Duodenal mucosa (tissue), 2 donors: ENCODE results near the gene EEF1AKMT4.
A peak's percentile ranks its signal among the peaks of the same experiment; 100 is the strongest.

Experiments used
- H3K27ac ChIP-seq: one replicate; pipeline ENCODE4 v1.7.0; 2013; ENCODE audit warnings: low read depth, low read length
- H3K27me3 ChIP-seq, 2 donors: one replicate each; pipeline ENCODE4 v1.7.0; 2013; ENCODE audit warnings: low read length in 2 of 2, control low read depth in 1 of 2; ENCODE audit not compliant: insufficient read depth in 2 of 2, control insufficient read depth in 1 of 2
- H3K36me3 ChIP-seq, 2 donors: one replicate each; pipeline ENCODE4 v1.7.0; 2013; ENCODE audit warnings: low read length in 2 of 2, control low read depth in 1 of 2; ENCODE audit not compliant: insufficient read depth in 2 of 2, control insufficient read depth in 1 of 2
- H3K4me1 ChIP-seq, 2 donors: one replicate each; pipeline ENCODE4 v1.7.0; 2013; ENCODE audit warnings: low read length in 2 of 2, control low read depth in 1 of 2; ENCODE audit not compliant: insufficient read depth in 2 of 2, control insufficient read depth in 1 of 2
- H3K4me3 ChIP-seq, 2 donors: one replicate each; pipeline ENCODE4 v1.7.0; 2013; ENCODE audit warnings: low read length in 2 of 2, low read depth in 1 of 2
- H3K9ac ChIP-seq, 2 donors: one replicate each; pipeline ENCODE4 v1.7.0; 2013; ENCODE audit warnings: low read length in 2 of 2, low read depth in 1 of 2
- H3K9me3 ChIP-seq, 2 donors: one replicate each; pipeline ENCODE4 v1.7.0; 2013; ENCODE audit warnings: low read length in 2 of 2, control low read depth in 1 of 2; ENCODE audit not compliant: control insufficient read depth in 1 of 2

Gene EEF1AKMT4

DNA sequence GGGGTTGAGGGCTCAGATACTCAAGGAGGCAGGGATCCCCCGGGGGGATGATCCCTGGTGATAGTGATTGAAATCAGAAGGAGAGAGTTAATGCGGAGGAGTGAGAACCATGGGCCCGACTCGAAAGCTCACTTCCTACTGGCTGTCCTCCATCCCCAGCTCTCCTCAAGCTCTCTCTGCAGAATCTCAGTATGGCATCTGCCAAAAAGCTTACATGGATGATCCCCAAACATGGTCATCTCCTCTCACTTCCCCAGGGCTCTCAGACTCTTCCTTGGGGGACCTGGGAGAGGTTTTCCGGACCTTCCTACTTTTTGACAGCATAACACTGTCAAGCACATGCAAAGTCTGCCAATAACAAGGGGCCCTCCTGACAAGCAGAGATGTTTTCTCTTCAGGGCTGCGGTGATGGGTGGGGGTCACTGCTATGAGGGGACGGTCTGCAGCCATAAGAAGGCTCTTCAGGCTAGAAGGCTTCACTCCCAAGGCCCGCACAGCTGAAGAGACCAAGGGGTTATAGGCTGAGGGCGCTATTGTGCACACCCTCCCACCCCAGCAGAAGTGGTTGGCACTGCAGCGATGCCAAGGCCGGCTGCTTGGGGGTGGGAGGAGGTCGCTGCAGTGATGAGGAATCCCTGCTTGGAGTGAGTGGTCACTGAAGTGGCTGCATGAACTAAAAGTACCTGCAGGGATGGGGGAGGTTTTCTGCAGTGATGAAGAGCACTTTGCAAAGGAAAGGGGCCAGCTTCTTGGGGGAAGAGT, 20.9 kb upstream of the EEF1AKMT4 start:
- no peak overlapping the region for H3K9ac ChIP-seq
- H3K27me3 ChIP-seq: peaks cover 36 to 38% of the 10 kb centered on the region in 2 donors
- no peaks in the 10 kb centered on the region for H3K9me3 ChIP-seq
- H3K4me3 ChIP-seq: no peak overlapping the region
- H3K27ac ChIP-seq: no peak overlapping the region
- H3K36me3 ChIP-seq: no peaks in the 10 kb centered on the region
- H3K4me1 ChIP-seq: peaks cover 0 to 15% of the 10 kb centered on the region in 2 donors

DNA sequence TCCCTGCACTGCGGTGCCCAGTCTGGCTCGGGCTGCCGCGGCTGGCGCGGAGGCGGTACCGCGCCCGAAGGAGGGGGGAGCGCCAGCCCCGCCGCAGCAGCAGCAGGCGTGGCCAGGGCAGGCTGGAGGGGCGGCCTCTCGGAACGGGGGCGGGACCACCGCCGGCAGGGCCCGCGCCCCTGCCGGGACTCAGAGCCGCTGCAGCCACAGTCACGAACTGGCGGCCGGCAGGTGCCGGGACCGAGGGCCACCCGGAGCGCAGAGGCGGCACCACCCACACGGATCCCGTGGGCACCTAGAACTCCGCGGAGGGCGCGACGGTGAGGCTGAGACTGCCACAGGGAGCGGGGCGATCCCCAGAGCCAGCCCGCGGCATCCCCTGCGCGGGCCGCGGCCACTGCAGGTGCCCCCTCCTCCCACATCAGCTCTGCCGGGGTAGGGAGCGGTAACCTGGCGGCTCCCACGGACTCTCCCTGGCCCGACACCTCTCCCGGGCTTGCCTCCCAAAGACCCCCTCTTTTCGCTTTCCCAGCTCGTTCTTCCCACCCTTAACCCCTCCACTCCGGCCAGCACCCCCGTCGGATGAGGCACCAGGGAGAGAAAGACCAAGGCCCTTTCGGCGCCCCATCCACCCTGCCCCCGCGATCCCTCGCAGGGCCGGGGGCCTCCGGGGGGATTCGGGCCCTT, 19.9 kb upstream of the EEF1AKMT4 start, which contains the start of gene VWA5B2:
VWA5B2 (plus strand) TSS at position 192 of the 687 bp plus-strand sequence. CDS start 944 bp downstream, outside the sequence.
- H3K27ac ChIP-seq: no peak within 1 kb of the TSS

GRCh38 chr3:184230081-184230602, 19.3 kb upstream of the EEF1AKMT4 start:
- no peak overlapping the region for H3K27ac ChIP-seq
- no peak overlapping the region for H3K9ac ChIP-seq
- H3K9me3 ChIP-seq: no peaks in the 10 kb centered on the region
- H3K27me3 ChIP-seq: peaks cover 36 to 42% of the 10 kb centered on the region in 2 donors
- H3K36me3 ChIP-seq: no peaks in the 10 kb centered on the region
- H3K4me1 ChIP-seq: peaks cover 0 to 15% of the 10 kb centered on the region in 2 donors
- peak overlapping the region; percentile 22 to 69 for H3K4me3 ChIP-seq

More for the DNA sequence above, 19.9 kb upstream of the EEF1AKMT4 start, which contains the start of gene VWA5B2:
- Histone ChIP-seq H3K9ac (peak within 1 kb of the TSS in 1 of 2 donors; percentile 38), H3K9me3 (no peaks in the 10 kb centered on the region), H3K4me3 (peak within 1 kb of the TSS; percentile 22 to 69), H3K27me3 (peaks cover 36 to 42% of the 10 kb centered on the region in 2 donors), H3K36me3 (no peaks in the 10 kb centered on the region), H3K4me1 (peaks cover 0 to 15% of the 10 kb centered on the region in 2 donors)

DNA sequence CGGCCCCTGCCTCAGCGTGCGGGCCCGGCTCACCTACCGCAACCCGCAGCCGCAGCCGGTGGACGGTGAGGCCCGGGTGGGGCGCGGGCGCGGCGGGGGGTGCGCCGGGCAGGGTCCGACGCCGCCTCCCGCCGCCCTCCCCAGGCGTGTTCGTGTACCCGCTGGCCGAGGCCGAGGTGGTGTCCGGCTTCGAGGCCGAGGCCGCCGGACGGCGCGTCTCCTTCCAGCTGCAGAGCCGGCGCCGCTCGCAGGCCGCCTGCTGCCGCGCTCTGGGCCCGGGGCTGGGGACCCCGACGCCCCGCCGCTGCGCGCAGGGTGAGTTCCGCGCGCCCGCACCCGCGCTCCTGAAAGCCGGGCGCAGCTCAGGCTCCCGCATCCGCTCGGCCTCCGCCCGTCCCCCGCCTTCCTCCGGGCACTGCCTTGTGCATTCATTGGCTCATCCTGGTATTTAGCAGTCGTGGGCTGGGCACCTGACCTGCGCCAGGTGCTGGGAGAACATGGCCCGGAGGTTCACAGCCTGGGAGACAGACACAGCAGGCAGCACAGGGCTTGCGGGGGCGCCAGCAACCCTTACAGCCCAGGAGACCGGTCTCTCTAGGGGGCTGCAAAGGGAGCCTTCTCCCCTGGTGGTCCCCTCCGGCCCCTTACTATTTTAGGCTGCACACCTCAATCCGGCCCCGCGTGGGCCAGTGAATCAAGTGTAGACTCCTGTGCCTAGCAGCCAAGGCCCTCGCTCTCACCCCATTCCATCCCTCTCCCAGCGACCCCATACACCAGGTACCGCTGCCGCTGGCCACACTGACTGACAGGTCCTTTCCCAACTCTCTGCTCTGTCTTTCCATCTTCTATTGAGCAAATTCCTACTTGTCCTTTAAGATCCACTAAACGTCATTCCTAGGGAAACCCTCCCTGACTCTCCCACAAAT, 18.6 kb upstream of the EEF1AKMT4 start:
- peaks cover 0 to 15% of the 10 kb centered on the region in 2 donors for H3K4me1 ChIP-seq
- peak overlapping the region in 1 of 2 donors; percentile 57 for H3K4me3 ChIP-seq
- H3K27me3 ChIP-seq: peaks cover 36 to 42% of the 10 kb centered on the region in 2 donors
- H3K9ac ChIP-seq: no peak overlapping the region
- no peak overlapping the region for H3K27ac ChIP-seq
- no peaks in the 10 kb centered on the region for H3K36me3 ChIP-seq
- H3K9me3 ChIP-seq: no peaks in the 10 kb centered on the region

GRCh38 chr3:184231671-184232070, 17.8 kb upstream of the EEF1AKMT4 start:
- Histone ChIP-seq H3K36me3 (no peaks in the 10 kb centered on the region), H3K9me3 (no peaks in the 10 kb centered on the region), H3K27me3 (peaks cover 36 to 42% of the 10 kb centered on the region in 2 donors), H3K9ac (no peak overlapping the region), H3K4me1 (peaks cover 0 to 15% of the 10 kb centered on the region in 2 donors), H3K27ac (no peak overlapping the region), H3K4me3 (no peak overlapping the region)

- H3K27me3 ChIP-seq: peaks cover 31 to 33% of the 10 kb centered on the region in 2 donors
- no peak overlapping the region for H3K9ac ChIP-seq
- H3K4me1 ChIP-seq: peaks cover 0 to 18% of the 10 kb centered on the region in 2 donors
- no peak overlapping the region for H3K4me3 ChIP-seq
- H3K9me3 ChIP-seq: no peaks in the 10 kb centered on the region
- H3K36me3 ChIP-seq: no peaks in the 10 kb centered on the region
- no peak overlapping the region for H3K27ac ChIP-seq
Measured at GRCh38 chr3:184233127-184233843, 16.2 kb upstream of the EEF1AKMT4 start.

- H3K9ac ChIP-seq: no peak overlapping the region
- peaks cover 24 to 26% of the 10 kb centered on the region in 2 donors for H3K27me3 ChIP-seq
- no peaks in the 10 kb centered on the region for H3K36me3 ChIP-seq
- no peaks in the 10 kb centered on the region for H3K9me3 ChIP-seq
- H3K4me1 ChIP-seq: peaks cover 0 to 13% of the 10 kb centered on the region in 2 donors
- no peak overlapping the region for H3K4me3 ChIP-seq
- no peak overlapping the region for H3K27ac ChIP-seq
Measured at GRCh38 chr3:184234224-184234623, 15.2 kb upstream of the EEF1AKMT4 start.

GRCh38 chr3:184234671-184235380, 14.6 kb upstream of the EEF1AKMT4 start:
- Histone ChIP-seq H3K9ac (no peak overlapping the region), H3K27ac (no peak overlapping the region), H3K4me3 (no peak overlapping the region), H3K36me3 (no peaks in the 10 kb centered on the region), H3K9me3 (no peaks in the 10 kb centered on the region), H3K4me1 (peaks cover 0 to 8% of the 10 kb centered on the region in 2 donors), H3K27me3 (peaks cover 19 to 26% of the 10 kb centered on the region in 2 donors)
